GM12878 (cell line): Measurements from ENCODE around the gene RPP30. TPM values are rescaled to one million over a fixed set of nuclear protein-coding genes. Genes with fewer than 3 reads are reported as not detected.

Experiments
- ATAC-seq: fragments of 200-7000 bp; cut with Tn5 transposase; 3 replicates; pipeline ENCODE4 v1.9.1; 2020; ENCODE audit warnings: mild to moderate bottlenecking, moderate library complexity
- BruUV-seq: library from RNA; stranded (reverse); fragments of 400-500 nt; replicated peaks from 2 replicates; lab custom pipeline; 2021; lab: Mats Ljungman, UMichigan
- CTCF ChIA-PET: fragments of 300-600 bp; sonication (Branson Sonifier 250); formaldehyde crosslinking; extraction: SDS; loops from one replicate; lab custom pipeline; 2021; ENCODE audit warnings: inconsistent platforms; lab: Yijun Ruan, JAX
- POLR2A ChIA-PET: fragments of 350-600 bp; formaldehyde crosslinking; extraction: SDS; loops from one replicate; lab custom pipeline; 2021; ENCODE audit warnings: inconsistent platforms; lab: Charles Lee
- RAD21 ChIA-PET: fragments of 300-600 bp; sonication (Branson Sonifier 250); formaldehyde crosslinking; loops from one replicate; lab custom pipeline; 2023; ENCODE audit warnings: antibody characterized with exemption; ENCODE audit not compliant: unreplicated experiment; lab: Charles Lee
- SMC1A ChIA-PET: fragments of 300-600 bp; sonication (Branson Sonifier 250); formaldehyde crosslinking; loops from one replicate; lab custom pipeline; 2023; ENCODE audit not compliant: unreplicated experiment, uncharacterized antibody; lab: Charles Lee
- DNase-seq: peaks from one replicate; pipeline ENCODE4 v3.0.0-alpha.2; 2011; ENCODE audit warnings: low read depth, low spot score
- FAIRE-seq: peaks from 3 replicates; lab custom pipeline; 2011; peaks lifted over from hg19 to GRCh38; lab: Jason Lieb, UNC
- H2AFZ ChIP-seq: 2 replicates; pipeline ENCODE4 v1.6.0; 2011; ENCODE audit warnings: low read depth, low read length, control low read depth; ENCODE audit not compliant: control insufficient read depth
- H3K27ac ChIP-seq: 2 replicates; pipeline ENCODE4 v1.5.1; 2011; ENCODE audit warnings: control low read depth; ENCODE audit not compliant: control insufficient read depth, insufficient read depth
- H3K27me3 ChIP-seq, 2 experiments: replicated peaks in 1 of 2; 2 replicates each; pipeline versions ENCODE4 v1.6.0 to v1.6.1; 2011; ENCODE audit warnings: low read length in 1 of 2; ENCODE audit not compliant: control insufficient read depth in 2 of 2, insufficient read depth in 2 of 2
- H3K36me3 ChIP-seq, 2 experiments: 2 replicates each; pipeline ENCODE4 v1.5.1; 2011; ENCODE audit warnings: low read length in 1 of 2; ENCODE audit not compliant: control insufficient read depth in 2 of 2, insufficient read depth in 2 of 2
- H3K4me1 ChIP-seq: 2 replicates; pipeline ENCODE4 v1.6.1; 2011; ENCODE audit warnings: mild to moderate bottlenecking, low read length, moderate library complexity, mixed read lengths; ENCODE audit not compliant: control insufficient read depth, insufficient read depth
- H3K4me2 ChIP-seq: 2 replicates; pipeline ENCODE4 v1.6.0; 2011; ENCODE audit warnings: control low read depth; ENCODE audit not compliant: control insufficient read depth, insufficient read depth
- H3K4me3 ChIP-seq: fragments of 200-600 bp; sonication (generic); 2 replicates; pipeline ENCODE4 v1.5.1; 2016
- H3K79me2 ChIP-seq: 2 replicates; pipeline ENCODE4 v1.6.0; 2011; ENCODE audit warnings: low read length; ENCODE audit not compliant: control insufficient read depth, insufficient read depth
- H3K9ac ChIP-seq: 2 replicates; pipeline ENCODE4 v1.8.0; 2011; ENCODE audit warnings: low read length, control low read depth, mixed read lengths; ENCODE audit not compliant: control insufficient read depth, insufficient read depth
- H3K9me3 ChIP-seq: replicated peaks from 3 replicates; pipeline ENCODE4 v1.5.1; 2011; ENCODE audit warnings: mild to moderate bottlenecking, low read length; ENCODE audit not compliant: control insufficient read depth, insufficient read depth
- H4K20me1 ChIP-seq: 2 replicates; pipeline ENCODE4 v1.6.0; 2011; ENCODE audit not compliant: control insufficient read depth, insufficient read depth
- DPF2 ChIP-seq: fragments of 450-650 bp; IDR thresholded peaks from 2 replicates; pipeline ENCODE4 v1.6.1; 2017; ENCODE audit warnings: mild to moderate bottlenecking
- HDAC2 ChIP-seq: fragments of 200-600 bp; sonication (generic); IDR thresholded peaks from 2 replicates; pipeline ENCODE4 v1.6.1; 2017
- IKZF2 ChIP-seq, 2 experiments: fragments of 450-650 bp; IDR thresholded peaks; 2 replicates each; pipeline ENCODE4 v1.6.1; 2017; ENCODE audit warnings: mild to moderate bottlenecking in 2 of 2, moderate library complexity in 2 of 2
- MTA3 ChIP-seq: IDR thresholded peaks from 2 replicates; pipeline ENCODE4 v1.6.1; 2012; ENCODE audit warnings: low read length, inconsistent platforms, borderline replicate concordance
- MXI1 ChIP-seq: fragments of 150-350 bp; IDR thresholded peaks from 2 replicates; pipeline ENCODE4 v1.6.1; 2011; ENCODE audit warnings: low read depth, mild to moderate bottlenecking, inconsistent platforms, low read length, improper control_type of control experiment
- MYC ChIP-seq: IDR thresholded peaks from 2 replicates; pipeline ENCODE4 v1.6.1; 2011; ENCODE audit warnings: mild to moderate bottlenecking, low read length, moderate library complexity, inconsistent platforms; ENCODE audit not compliant: insufficient read depth, insufficient replicate concordance, insufficient read length, severe bottlenecking
- NFYA ChIP-seq: IDR thresholded peaks from 2 replicates; pipeline ENCODE4 v1.6.1; 2011; ENCODE audit warnings: low read depth, mild to moderate bottlenecking, low read length, improper control_type of control experiment, borderline replicate concordance
- NFYB ChIP-seq: IDR thresholded peaks from 2 replicates; pipeline ENCODE4 v1.6.1; 2011; ENCODE audit warnings: low read depth, mild to moderate bottlenecking, low read length, improper control_type of control experiment, moderate library complexity; ENCODE audit not compliant: insufficient read depth
- POLR2A ChIP-seq: IDR thresholded peaks from 2 replicates; pipeline ENCODE4 v1.6.1; 2011; ENCODE audit warnings: low read depth, mild to moderate bottlenecking, low read length
- POLR2AphosphoS2 ChIP-seq: IDR thresholded peaks from 2 replicates; pipeline ENCODE4 v1.6.1; 2011; ENCODE audit warnings: low read depth, mild to moderate bottlenecking, low read length, improper control_type of control experiment, moderate library complexity
- RB1 ChIP-seq: fragments of 450-650 bp; formaldehyde crosslinking; IDR thresholded peaks from 2 replicates; pipeline ENCODE4 v1.6.1; 2017; ENCODE audit warnings: mild to moderate bottlenecking, borderline replicate concordance
- RELB ChIP-seq: fragments of 450-650 bp; IDR thresholded peaks from 2 replicates; pipeline ENCODE4 v1.6.1; 2017; ENCODE audit warnings: low read depth, mild to moderate bottlenecking, moderate library complexity
- SKIL ChIP-seq: fragments of 450-650 bp; IDR thresholded peaks from 2 replicates; pipeline ENCODE4 v1.6.1; 2017; ENCODE audit warnings: mild to moderate bottlenecking, low read depth, inconsistent platforms; ENCODE audit not compliant: poor library complexity, severe bottlenecking
- SMAD5 ChIP-seq: IDR thresholded peaks from 2 replicates; pipeline ENCODE4 v1.6.1; 2016; ENCODE audit warnings: antibody characterized with exemption, low read depth
- SREBF1 ChIP-seq: IDR thresholded peaks from 2 replicates; pipeline ENCODE4 v1.6.1; 2012; ENCODE audit warnings: mild to moderate bottlenecking, low read length
- ZZZ3 ChIP-seq: IDR thresholded peaks from 2 replicates; pipeline ENCODE4 v1.6.1; 2011; ENCODE audit warnings: low read depth; ENCODE audit not compliant: control insufficient read depth, insufficient read length
- WGBS: methylation state at CpG from one replicate; pipeline ENCODE4 v1.1.6; 2016; ENCODE audit warnings: low lambda C conversion rate; ENCODE audit not compliant: insufficient replicate concordance, insufficient coverage; ENCODE audit errors: missing lambda C conversion rate; 5-methylcytosine and 5-hydroxymethylcytosine counted together
- in situ Hi-C: fragments of 300-500 bp; cut with MboI; formaldehyde crosslinking; loops from 9 replicates; pipeline ENCODE4 v1.14.3; 2018; ENCODE audit warnings: mixed read lengths
- intact Hi-C: fragments of 100-400 bp; cut with micrococcal nuclease; formaldehyde crosslinking; loops from one replicate; pipeline ENCODE4 v1.14.2; 2022; ENCODE audit not compliant: unreplicated experiment
- polyA plus RNA-seq, 11 experiments: library from polyadenylated mRNA; depleted of rRNA in 4 of 11; unstranded in 6 of 11; stranded (reverse) in 5 of 11; fragments of >200 nt; fragmentation: Nextera tagmentation in 4 of 11; fragmentation: Illumina TruSeq in 1 of 11; extraction: Ambion mirVana in 4 of 11; extraction: Trizol in 1 of 11; gene quantifications; 1 replicate in 1 of 11; 2 replicates in 10 of 11; pipeline versions ENCODE4 v1.2.1 to v1.2.3, GENCODE V29; 2011 to 2016; ENCODE audit warnings: inconsistent platforms in 2 of 11, missing spikeins in 2 of 11, low read depth in 1 of 11
- total RNA-seq, 4 experiments: library from RNA; depleted of rRNA in 3 of 4; stranded (reverse); fragments of >200 nt in 3 of 4; fragmentation: Illumina TruSeq in 1 of 4; extraction: Trizol in 1 of 4; gene quantifications; 2 replicates each; pipeline versions ENCODE4 v1.2.1 to v1.2.3, GENCODE V29; 2013 to 2021

Gene RPP30
- total and polyA plus RNA-seq, 10 of the 15 experiments (the other 5 are each of a cell fraction or from before 2014, with no cell fraction given) = 48.0 to 208 (median 72.6) TPM

- ChIA-PET CTCF (interaction anchor here (0.6 to 8.8 kb wide), 17 partner anchors 9 to 722 kb away, joined by 3 to 253 read pairs (median 8); partner anchors contain the start of gene ANKRD1), POLR2A (interaction anchor here (0.6 to 0.9 kb wide), 3 partner anchors 187 to 337 kb away, joined by 4 to 6 read pairs (median 6); no protein-coding TSS in a partner anchor), RAD21 (interaction anchor here (0.6 to 6.1 kb wide), 12 partner anchors 16 to 384 kb away, joined by 3 to 184 read pairs (median 6); no protein-coding TSS in a partner anchor), SMC1A (interaction anchor here (0.7 to 10.0 kb wide), 16 partner anchors 11 to 384 kb away, joined by 3 to 202 read pairs (median 4); partner anchors contain the start of gene RPP30)
- no TSS peak for BruUV-seq
- in situ Hi-C loops (loop anchor here (5.0 kb wide), 1 partner anchor 334 kb away; no protein-coding TSS in a partner anchor), intact Hi-C loops (no loop called here)
- H3K4me2 ChIP-seq = no peak overlapping the region
- no peaks in the 10 kb centered on the region for H3K4me1 ChIP-seq
- 97% methylated on average over 7 of the region's 7 CpGs for WGBS
- H3K36me3 ChIP-seq = no peaks in the 10 kb centered on the region
- no peaks in the 10 kb centered on the region for H3K79me2 ChIP-seq
- H3K9ac ChIP-seq = no peak overlapping the region
- H3K9me3 ChIP-seq = no peaks in the 10 kb centered on the region; the same call in 2 of the 3 replicates
- no peak overlapping the region for H2AFZ ChIP-seq
- ATAC-seq (no peak), DNase-seq (no peak), FAIRE-seq (no peak)
- no peak overlapping the region for H3K27ac ChIP-seq
- no peak overlapping the region for H3K4me3 ChIP-seq
- H3K27me3 ChIP-seq = no peaks in the 10 kb centered on the region
- TF ChIP-seq SMAD5 = no peak
- no peak for TF ChIP-seq SKIL
- no peak for TF ChIP-seq NFYA
- no peak for TF ChIP-seq SREBF1
- TF ChIP-seq MTA3 = no peak
- TF ChIP-seq HDAC2 = no peak
- TF ChIP-seq MYC = no peak
- TF ChIP-seq RB1 = no peak
- TF ChIP-seq POLR2A = no peak
- no peak for TF ChIP-seq ZZZ3
- TF ChIP-seq MXI1 = no peak
- TF ChIP-seq RELB = no peak
- no peak for TF ChIP-seq NFYB
- TF ChIP-seq DPF2 = no peak
- no peak for TF ChIP-seq IKZF2 (IDR thresholded peaks at IDR 0.05)
- TF ChIP-seq POLR2AphosphoS2 = no peak
- no peaks in the 10 kb centered on the region for H4K20me1 ChIP-seq
Measured at GRCh38 chr10:90912854-90913479, 41.2 kb downstream of the RPP30 start.
